ENCODE results near the gene TPSD1. TPM values are rescaled to one million over a fixed set of nuclear protein-coding genes. Genes with fewer than 3 reads are reported as not detected.
"Not testable (repeated sequence)": the region's sequence is repeated elsewhere in the genome, so short reads cannot be mapped to it uniquely, and the experiment has no call there.

The TPSD1 gene
- total RNA-seq, 6 experiments from 2014 or later: not detected

- no peak overlapping the region for H3K4me3 Mint-ChIP-seq
- DNase-seq: no peak
- no peaks in the 10 kb centered on the region for H3K9me3 Mint-ChIP-seq
- H3K36me3 Mint-ChIP-seq (ENCODE audit: low read depth): no peaks in the 10 kb centered on the region
- TF ChIP-seq CTCF (IDR thresholded peaks at IDR 0.05): no peak
- peaks cover 4% of the 10 kb centered on the region; the same call in 1 of the 2 replicates for H3K4me1 Mint-ChIP-seq (ENCODE audit: low read depth)
- H3K27ac Mint-ChIP-seq: no peak overlapping the region
- peaks cover 10% of the 10 kb centered on the region for H3K27me3 Mint-ChIP-seq (ENCODE audit: insufficient read depth)
These were observed 33.1 kb upstream of the TPSD1 start for GRCh38 chr16:1222553-1223354.

GRCh38 chr16:1223355-1224214 lies 32.3 kb upstream of the TPSD1 start:
- H3K27me3 Mint-ChIP-seq (ENCODE audit: insufficient read depth): peaks cover 10% of the 10 kb centered on the region
- TF ChIP-seq CTCF (IDR thresholded peaks at IDR 0.05): no peak

GRCh38 chr16:1224558-1224957 lies 31.3 kb upstream of the TPSD1 start:
- Mint-ChIP-seq H3K27me3 (ENCODE audit: insufficient read depth) (peaks cover 10% of the 10 kb centered on the region), H3K4me3 (no peak overlapping the region), H3K9me3 (no peaks in the 10 kb centered on the region), H3K36me3 (ENCODE audit: low read depth) (no peaks in the 10 kb centered on the region), H3K27ac (no peak overlapping the region), H3K4me1 (ENCODE audit: low read depth) (peaks cover 4% of the 10 kb centered on the region; the same call in 1 of the 2 replicates)
- DNase-seq: no peak
- no peak for TF ChIP-seq CTCF (IDR thresholded peaks at IDR 0.05)

More at GRCh38 chr16:1223355-1224214, 32.3 kb upstream of the TPSD1 start:
- H3K27ac Mint-ChIP-seq: no peak overlapping the region
- H3K36me3 Mint-ChIP-seq (ENCODE audit: low read depth): no peaks in the 10 kb centered on the region
- H3K9me3 Mint-ChIP-seq: no peaks in the 10 kb centered on the region
- DNase-seq: no peak
- H3K4me1 Mint-ChIP-seq (ENCODE audit: low read depth): peaks cover 4% of the 10 kb centered on the region; the same call in 1 of the 2 replicates
- H3K4me3 Mint-ChIP-seq: no peak overlapping the region

GRCh38 chr16:1225051-1225451 lies 30.8 kb upstream of the TPSD1 start, which contains the start of gene TPSG1:
Gene TPSG1, minus strand, starts transcription at chr16:1225268. Its CDS starts 16 bp downstream, at chr16:1225252.
- H3K4me3 Mint-ChIP-seq: no peak within 1 kb of the TSS
- no peaks in the 10 kb centered on the region for H3K9me3 Mint-ChIP-seq
- DNase-seq: no peak
- no peak for TF ChIP-seq CTCF (IDR thresholded peaks at IDR 0.05)
- H3K27ac Mint-ChIP-seq: no peak within 1 kb of the TSS
- peaks cover 4% of the 10 kb centered on the region; the same call in 1 of the 2 replicates for H3K4me1 Mint-ChIP-seq (ENCODE audit: low read depth)
- peaks cover 10% of the 10 kb centered on the region for H3K27me3 Mint-ChIP-seq (ENCODE audit: insufficient read depth)
- H3K36me3 Mint-ChIP-seq (ENCODE audit: low read depth): no peaks in the 10 kb centered on the region

- H3K4me3 Mint-ChIP-seq; DNase-seq; H3K4me1 Mint-ChIP-seq (ENCODE audit: low read depth); H3K27me3 Mint-ChIP-seq (ENCODE audit: insufficient read depth); H3K36me3 Mint-ChIP-seq (ENCODE audit: low read depth); H3K27ac Mint-ChIP-seq; H3K9me3 Mint-ChIP-seq: not testable (repeated sequence)
These were observed 30.0 kb upstream of the TPSD1 start for GRCh38 chr16:1225728-1226311.

- not testable (repeated sequence) for H3K36me3 Mint-ChIP-seq (ENCODE audit: low read depth); H3K27me3 Mint-ChIP-seq (ENCODE audit: insufficient read depth); H3K4me3 Mint-ChIP-seq; H3K4me1 Mint-ChIP-seq (ENCODE audit: low read depth); H3K9me3 Mint-ChIP-seq; H3K27ac Mint-ChIP-seq; DNase-seq
These were observed 29.2 kb upstream of the TPSD1 start for GRCh38 chr16:1226692-1227091.

GRCh38 chr16:1228227-1228626 lies 27.6 kb upstream of the TPSD1 start:
- H3K4me3 Mint-ChIP-seq; H3K36me3 Mint-ChIP-seq (ENCODE audit: low read depth); H3K4me1 Mint-ChIP-seq (ENCODE audit: low read depth); H3K27ac Mint-ChIP-seq; DNase-seq; H3K27me3 Mint-ChIP-seq (ENCODE audit: insufficient read depth); H3K9me3 Mint-ChIP-seq: not testable (repeated sequence)

GRCh38 chr16:1229476-1229875 lies 26.4 kb upstream of the TPSD1 start:
- not testable (repeated sequence) for H3K9me3 Mint-ChIP-seq; H3K36me3 Mint-ChIP-seq (ENCODE audit: low read depth); DNase-seq; H3K27me3 Mint-ChIP-seq (ENCODE audit: insufficient read depth); H3K27ac Mint-ChIP-seq; H3K4me1 Mint-ChIP-seq (ENCODE audit: low read depth); H3K4me3 Mint-ChIP-seq

GRCh38 chr16:1230084-1230470 lies 25.8 kb upstream of the TPSD1 start, which contains the start of gene TPSB2:
Gene TPSB2, minus strand, starts transcription at chr16:1230184. Its CDS starts 233 bp downstream, at chr16:1229951.
- not testable (repeated sequence) for H3K9me3 Mint-ChIP-seq; H3K36me3 Mint-ChIP-seq (ENCODE audit: low read depth); DNase-seq; H3K4me3 Mint-ChIP-seq; H3K4me1 Mint-ChIP-seq (ENCODE audit: low read depth); H3K27ac Mint-ChIP-seq; H3K27me3 Mint-ChIP-seq (ENCODE audit: insufficient read depth)
